HG02938 (cell line): Measurements from ENCODE around the gene PRMT5.
"Not testable (repeated sequence)": the region's sequence is repeated elsewhere in the genome, so short reads cannot be mapped to it uniquely, and the experiment has no call there.

Source experiments
- ATAC-seq: cut with Tn5 transposase; IDR thresholded peaks from one replicate; pipeline ENCODE4 v1.9.1; 2021; ENCODE audit warnings: mild to moderate bottlenecking, moderate library complexity; ENCODE audit not compliant: unreplicated experiment

PRMT5 gene

DNA sequence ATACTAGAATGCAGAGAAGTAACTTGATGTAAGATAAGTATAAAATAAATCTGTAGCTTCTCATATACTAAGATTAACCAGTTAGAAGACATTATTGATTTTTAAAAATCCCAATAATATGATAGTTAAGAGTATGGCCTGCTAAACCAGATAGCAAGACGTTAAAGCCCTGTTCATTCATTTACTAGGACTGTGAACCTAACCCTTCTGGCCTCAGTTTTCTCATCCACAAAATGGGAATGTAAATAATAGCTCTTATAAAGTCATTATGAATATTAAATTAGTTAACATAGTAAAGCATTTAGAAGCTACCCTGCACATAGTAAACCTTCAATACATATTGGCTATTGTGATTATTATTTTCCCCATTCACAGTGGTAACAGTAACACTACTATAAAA, 6.0 kb upstream of the PRMT5 start:
- ATAC-seq, result no peak

DNA sequence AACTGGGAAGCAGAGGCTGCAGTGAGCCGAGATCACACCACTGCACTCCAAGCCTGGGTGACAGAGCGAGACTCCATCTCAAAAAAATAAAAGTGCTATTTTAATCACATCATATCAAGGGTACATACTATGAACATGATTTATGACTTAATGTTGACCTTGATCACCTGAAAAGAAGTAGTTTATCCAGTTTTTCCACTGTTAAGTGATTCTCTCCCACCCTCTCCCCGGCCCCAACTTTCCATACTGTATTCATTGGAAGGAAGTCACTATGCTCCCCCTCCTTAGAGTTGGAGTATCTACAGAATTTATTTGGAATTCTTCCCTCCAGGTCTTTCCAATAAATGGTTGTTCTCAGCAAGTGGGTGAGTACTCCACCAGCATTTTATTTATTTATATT, 3.0 kb upstream of the PRMT5 start:
- ATAC-seq, result no peak

DNA sequence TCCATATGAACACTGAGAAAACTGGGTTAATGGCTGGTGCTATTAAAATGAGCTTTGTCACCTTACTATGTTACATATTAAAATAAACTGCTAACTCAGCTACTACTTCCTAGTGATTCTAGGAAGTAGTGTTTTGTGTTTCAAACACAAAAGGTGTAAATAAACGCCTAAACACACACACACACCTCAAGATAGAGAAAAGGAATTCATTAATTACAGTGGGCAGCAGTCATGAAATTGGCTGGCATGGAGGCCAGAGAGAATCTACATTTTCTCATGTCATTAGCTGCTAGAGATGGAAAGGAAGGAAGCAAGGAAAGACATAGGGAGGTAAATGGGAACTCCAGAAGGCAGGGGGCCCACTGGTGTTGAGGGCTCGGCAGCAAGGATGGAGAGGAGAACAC, 787 bp upstream of the PRMT5 start:
- no peak for ATAC-seq

DNA sequence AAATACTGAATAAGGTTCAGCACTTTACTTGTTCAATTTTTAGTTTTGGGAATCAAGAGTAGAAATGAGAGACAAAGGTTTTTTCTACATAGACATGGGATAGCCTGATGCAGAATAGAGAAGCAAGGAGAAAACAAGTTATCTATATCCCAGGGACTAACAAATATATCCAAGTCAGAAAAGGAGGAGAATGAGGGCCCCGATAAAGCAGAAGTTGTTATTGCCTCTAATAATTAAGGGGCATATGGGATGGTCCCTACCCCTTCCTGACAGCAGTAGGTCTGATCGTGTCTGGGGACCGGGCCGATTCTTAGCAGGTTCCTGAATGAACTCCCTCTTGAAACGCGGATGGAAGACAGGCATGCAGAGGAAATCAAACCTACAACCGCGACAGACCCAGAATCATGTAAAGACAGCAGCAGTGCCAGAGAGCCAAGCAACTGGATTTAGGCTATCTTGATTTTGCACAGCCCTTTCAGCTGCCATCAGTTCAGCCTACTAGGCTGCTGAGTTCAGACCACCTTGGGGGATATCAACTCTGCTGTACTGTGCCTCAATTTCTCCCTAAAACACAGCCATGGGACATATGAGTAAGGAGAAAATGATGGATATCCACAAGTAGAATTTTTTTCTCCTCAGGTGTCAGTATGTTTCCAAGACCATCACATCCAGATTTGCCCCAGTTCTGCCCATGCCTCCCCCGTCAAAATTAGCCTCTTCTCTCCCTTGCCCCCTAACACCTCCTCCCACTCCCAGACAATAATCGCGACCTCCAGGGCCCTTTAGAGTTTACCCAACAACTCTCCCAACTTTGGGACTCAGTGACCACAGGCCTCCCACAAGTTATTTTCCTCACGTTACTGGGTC, 706 bp downstream of the PRMT5 start:
- no peak for ATAC-seq

DNA sequence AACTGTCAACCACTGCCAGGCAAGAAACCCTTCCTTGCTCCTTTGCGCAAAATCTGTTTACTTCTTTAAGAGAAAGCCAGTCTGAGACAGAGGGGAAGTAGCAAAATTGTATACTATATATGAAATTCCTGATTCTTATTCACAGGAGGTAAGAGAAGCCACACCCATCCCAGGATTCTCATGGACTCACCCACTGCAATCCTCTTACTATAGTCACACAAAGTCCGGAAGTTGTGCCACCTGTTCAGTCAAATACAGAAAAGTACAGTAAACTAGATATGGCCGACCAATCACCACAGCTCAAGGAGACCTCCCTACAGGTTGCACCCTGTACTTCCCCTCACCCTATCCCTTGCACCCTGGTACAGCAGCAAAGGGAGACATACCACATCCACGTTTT, 2.9 kb downstream of the PRMT5 start:
- no peak for ATAC-seq

DNA sequence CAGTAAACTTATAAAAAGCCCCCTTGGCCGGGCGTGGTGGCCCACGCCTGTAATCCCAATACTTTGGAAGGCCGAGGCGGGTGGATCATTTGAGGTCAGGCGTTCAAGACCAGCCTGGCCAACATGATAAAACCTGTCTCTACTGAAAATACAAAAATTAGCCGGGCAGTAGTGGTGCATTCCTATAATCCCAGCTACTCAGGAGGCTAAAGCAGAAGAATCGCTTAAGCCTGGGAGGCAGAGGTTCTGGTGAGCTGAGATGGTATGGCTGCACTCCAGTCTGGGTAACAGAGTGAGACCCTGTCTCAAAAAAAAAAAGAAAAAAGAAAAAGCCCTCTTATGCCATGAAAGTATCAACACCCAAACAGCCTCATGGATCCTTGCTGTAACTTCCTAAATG, 3.7 kb downstream of the PRMT5 start:
- no peak for ATAC-seq

DNA sequence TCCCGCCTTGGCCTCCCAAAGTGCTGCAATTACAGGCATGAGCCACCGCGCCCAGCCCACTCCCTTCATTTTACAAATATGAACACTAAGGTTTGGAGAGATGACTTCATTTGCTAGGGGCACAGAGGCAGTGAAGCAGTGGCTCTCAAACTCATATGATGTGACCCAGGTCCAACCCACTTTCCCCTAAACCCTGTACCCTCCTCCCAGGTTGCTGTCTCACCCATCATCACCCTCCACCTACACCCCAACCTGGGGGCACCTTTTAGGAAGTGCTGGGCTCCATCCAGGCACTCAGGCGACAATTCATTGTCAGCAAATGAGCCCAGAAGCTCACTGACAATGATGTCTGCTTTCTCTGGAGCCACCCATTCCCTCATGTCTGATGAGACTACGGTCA, 5.4 kb downstream of the PRMT5 start:
- no peak for ATAC-seq

DNA sequence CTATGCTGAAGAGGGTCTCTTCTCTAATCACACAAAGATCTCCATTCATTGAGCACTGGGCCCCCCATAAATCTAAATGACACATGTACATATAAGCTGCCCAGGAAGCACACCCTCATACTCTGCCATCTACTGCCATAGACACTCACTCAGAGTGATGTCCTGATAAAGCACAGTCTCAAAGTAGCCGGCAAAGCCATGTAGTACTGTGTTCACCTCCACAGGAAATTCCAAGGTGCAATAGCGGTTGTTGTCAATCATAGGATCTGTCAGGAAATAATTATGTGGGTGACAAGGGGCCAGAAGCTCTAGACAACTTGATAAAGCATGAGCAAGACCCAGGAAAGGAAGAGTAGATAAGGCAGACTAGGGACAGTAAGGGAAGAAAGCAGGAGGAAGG, 6.9 kb downstream of the PRMT5 start:
- ATAC-seq, result no peak

DNA sequence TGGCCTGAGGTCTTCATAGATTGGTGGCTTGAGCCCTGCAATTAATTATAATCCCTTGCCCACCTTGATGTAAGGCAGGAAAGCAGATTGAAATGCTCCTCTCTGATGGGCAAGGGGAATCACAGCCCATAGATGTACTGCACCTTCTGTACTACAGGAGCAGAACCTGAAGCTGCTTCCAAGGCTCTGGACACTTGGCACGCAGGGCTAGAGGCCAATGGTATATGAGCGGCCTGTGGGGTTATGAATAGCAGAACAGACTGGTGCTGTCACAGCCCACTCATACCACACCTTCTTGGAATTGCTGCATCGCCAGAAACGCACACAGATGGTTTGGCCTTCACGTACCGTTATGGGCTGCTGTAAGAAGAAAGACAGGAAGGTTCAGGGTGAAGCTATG, 8.5 kb downstream of the PRMT5 start:
- no peak for ATAC-seq

DNA sequence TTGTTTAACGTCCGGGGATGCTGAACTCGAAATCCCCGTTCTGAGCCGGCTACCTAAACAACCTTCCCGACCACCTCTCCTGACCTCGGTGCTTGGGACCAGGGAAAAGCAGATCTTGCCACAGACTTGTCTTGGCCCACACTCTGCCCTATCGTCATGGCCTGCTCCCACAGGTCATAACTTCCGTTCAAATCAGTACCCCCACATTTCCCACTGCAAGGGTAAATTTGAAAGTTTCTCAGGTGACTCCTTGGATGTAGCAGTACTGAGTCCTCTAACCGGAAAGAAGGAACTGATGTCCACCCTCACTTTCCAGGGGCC, 9.6 kb downstream of the PRMT5 start:
- ATAC-seq, result peak; percentile 9

DNA sequence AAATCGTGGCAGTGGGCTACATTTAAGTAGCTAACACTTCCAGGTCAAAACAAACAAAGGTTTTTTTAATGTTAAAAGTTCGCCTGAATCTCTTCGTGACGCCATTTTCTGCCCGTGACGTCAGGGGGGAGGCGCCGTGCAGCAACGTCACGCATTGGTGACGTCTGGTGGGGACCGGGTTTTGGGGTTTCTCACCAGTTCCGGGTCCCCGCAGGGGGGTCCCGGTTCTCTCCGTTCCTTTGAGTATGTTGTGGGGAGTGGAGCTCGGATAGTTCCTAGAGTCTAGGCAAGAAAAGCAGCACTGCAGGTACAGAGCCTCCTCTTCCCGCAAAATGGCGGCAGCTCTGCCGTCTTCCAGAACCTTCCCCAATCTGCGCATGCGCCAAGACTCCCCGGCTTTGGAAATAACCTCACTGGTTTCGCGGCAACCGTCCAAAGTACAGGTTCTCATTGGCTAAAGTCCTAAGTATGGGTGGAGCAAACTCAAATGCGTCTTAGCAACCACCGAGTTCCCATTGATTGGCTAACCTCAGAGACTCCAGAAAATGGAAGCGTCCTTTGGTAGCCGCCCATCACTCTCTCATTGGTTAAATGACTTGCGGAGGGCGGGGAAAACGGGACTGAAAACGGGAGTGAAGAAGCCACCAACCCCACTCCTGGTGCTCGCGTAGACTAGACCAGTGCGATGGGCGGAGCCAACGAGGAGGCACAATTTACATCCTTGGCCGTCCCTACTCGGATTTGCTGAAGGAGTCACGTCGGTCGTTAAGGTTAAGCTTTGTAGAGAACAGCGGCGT, 10.2 kb downstream of the PRMT5 start, which contains the start of gene RBM23:
Gene RBM23, minus strand, starts transcription at position 346 of the 797 bp plus-strand sequence.
- ATAC-seq, result peak; percentile 86

DNA sequence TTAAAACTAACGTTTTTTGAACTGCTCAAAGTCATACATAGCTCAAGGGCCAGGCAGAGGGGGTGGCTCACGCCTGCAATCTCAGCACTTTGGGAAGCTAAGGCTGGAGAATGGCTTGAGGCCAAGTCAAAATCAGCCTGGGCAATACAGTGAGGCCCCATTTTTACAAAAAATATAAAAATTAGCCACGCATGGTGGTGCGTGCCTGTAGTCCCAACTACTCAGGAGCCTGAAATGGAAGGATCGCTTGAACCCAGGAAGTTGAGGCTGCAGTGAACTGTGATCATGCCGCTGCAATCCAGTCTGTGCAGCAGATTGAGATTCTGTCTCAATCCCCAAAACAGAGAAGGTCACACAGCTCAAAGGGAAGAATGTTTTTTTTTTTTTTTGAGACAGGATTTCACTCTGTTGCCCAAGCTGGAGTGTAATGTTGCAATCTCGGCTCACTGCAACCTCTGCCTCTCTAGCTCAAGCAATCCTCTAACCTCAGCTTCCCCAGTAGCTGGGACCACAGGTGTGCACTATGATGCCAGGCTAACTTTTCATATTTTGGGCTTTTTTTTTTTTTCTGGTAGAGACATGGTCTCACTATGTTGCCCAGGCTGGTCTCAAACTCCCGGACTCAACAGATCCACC, 13.2 kb downstream of the PRMT5 start:
- ATAC-seq, result no peak

DNA sequence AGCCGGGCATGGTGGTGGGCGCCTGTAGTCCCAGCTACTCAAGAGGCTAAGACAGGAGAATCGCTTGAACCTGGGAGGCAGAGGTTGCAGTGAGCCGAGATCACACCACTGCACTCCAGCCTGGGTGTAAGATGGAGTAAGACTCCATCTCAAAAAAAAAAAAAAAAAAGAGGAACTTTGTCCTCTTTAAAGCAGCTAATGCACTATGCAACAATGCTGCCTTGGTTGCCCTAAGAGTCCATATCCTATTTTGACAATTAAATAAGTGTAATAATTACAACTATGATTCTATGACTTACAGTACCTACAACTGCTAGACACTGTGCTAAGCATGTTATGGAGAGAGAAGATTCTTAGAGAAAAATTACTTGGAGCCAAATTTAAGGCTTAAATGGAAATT, 14.3 kb downstream of the PRMT5 start:
- not testable (repeated sequence) for ATAC-seq

DNA sequence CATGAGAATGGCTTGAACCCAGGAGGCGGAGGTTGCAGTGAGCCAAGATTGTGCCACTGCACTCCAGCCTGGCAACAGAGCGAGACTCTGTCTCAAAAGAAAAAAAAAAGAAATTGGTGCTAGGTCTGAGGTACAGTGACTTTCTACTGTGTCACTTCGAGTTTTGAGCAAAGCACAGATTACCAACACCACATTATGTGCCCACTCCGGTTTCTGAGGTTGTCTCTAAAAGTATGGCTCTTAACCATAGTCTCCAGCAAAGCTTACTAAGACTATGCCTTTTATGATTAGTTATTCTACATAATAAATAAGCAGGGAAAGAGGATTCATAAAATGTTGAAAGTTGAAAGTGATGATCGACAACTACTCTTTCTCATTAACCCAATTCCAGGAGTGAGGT, 18.3 kb downstream of the PRMT5 start:
- no peak for ATAC-seq

DNA sequence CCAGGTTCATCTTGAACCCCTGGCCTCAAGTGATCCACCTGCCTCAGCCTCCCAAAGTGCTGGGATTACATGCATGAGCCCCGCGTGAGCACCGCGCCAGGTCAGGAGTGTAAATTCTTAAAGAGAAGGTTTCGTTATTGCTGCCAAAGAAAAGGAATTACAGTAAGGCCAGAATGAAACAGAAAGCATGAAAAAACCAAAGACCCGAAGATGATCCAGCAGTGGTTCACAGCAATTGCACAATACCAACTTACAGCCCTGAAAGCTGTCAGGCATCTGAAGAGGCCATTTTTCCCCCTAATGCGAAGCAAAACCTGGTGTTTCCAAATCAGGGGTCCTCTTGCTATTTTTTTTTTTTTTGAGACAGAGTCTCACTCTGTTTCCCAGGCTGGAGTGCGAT, 20.6 kb downstream of the PRMT5 start:
- no peak for ATAC-seq

DNA sequence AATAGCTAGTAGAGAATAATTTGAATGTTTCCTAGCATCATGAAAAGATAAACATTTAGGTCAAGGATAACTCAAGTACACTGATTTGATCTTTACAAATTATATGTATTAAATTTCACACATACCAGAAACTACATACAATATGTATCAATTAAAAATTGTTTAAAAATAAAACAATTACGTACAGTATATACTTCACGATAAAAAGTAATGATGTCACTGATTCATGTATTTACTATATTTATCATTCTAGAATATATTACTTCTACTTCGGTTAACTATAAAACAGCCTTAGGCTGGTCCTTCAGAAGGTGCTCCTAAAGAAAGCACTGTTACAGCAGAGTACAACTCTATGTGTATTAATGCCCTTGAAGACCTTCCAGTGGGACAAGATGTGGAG, 21.7 kb downstream of the PRMT5 start:
- ATAC-seq, result no peak

DNA sequence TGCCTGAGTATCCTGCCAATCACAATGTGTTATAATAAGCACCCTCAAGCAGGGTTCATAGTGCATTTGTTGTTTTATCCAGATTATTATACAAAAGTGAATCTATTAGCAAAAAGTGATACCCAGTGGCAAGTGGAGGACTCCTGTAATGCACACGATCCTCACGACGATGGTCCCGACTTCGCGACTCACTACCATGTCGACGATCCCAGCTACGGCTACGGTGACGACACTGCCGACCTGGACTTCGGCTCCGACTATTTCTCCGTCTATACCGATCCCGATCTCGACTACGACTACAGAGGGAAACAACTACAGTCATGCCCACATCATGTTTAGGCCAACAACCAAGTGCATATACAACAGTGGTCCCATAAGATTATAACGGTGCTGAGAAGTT, 23.1 kb downstream of the PRMT5 start:
- no peak for ATAC-seq

DNA sequence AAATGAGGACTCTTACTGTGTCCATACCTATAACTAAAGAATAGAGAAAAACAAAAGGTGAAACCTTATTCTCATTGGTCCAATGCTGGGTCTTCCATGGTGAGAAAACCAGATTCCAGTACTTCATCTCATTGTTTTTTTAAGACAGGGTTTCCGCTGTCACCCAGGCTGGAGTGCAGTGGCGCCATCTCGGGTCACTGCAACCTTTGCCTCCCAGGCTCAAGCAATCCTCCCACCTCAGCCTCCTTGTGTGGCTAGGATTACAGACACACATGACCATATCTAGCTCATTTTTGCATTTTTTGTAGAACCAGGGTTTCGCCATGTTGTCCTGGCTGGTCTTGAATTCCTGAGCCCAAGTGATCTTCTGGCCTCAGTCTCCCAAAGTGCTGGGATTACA, 23.5 kb downstream of the PRMT5 start:
- ATAC-seq, result no peak

DNA sequence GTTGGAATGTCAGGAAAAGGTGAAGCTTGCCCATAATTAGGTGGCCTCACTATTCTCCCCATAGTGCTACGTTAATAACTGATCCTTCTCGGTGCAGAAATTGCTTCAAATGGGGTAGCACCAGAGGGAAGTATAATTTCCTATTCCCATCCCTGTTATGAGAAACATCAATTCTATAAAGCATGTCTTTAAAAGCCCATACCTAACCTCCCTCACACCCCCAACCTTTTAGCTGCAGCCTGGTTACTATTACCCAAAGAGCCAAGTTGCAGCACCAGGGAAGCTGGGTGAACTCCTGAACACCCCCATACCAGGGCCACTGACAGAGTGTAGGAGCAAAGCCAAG, 25.5 kb downstream of the PRMT5 start:
- no peak for ATAC-seq

DNA sequence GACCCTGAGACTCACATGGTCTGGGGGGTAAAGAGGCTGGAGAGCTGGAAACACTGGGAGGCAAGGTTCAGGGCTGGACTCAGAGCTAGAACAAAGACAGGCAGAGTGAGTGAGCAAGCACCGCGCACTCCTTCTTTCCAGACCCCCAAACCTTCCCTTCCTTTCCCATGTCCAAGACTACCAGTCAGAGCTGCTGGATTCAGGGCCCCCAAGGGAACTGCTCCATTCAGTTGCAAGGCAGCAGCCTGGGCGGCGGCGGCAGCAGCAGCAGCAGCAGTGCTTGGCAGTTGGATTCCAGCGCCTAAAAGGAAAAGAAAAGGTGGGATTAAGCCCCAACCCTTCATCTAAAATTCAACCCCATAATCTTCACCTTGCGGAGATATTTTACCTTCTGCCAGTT, 27.4 kb downstream of the PRMT5 start:
- no peak for ATAC-seq

DNA sequence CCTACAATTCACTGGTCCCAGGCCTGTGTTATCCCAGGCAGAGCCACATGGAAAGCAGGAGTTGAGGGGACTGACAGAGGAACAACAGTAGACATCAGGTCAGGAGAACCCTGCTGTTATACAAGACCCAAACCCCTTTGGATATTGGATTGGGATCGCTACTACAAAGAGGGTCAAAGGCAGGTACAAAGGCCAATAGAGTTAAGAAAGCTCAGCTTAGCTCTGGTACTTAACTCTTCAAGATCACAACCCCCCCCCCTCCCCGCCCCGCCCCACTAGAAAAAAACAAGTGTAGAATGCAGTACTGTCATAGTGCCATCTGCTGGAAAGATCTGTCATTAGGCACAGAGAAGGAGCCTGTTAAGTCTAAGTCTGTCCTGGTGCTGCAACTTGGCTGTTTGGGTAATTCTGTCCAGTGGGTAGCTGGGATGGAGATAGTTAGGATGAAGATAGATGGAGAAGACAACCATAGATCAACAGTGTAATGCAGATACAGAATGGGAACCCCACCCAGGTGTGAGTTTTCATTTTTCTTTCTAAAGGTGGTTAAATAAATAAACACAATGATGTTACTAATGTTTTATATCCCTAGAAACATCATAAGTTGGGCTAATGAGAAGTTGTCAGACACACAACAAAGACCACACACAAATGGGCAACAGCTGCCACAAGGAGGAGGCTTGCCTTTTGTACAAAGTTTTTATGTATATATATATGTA, 28.9 kb downstream of the PRMT5 start:
- ATAC-seq, result no peak
